NCI-H2107 (cell line): ENCODE measurements around the gene NRXN3.

ENCODE experiments used
- DNase-seq: peaks from one replicate; lab custom pipeline; 2025; lab: John Stamatoyannopoulos, UW

The NRXN3 gene

GRCh38 chr14:78173346-78174035 lies 3.3 kb downstream of the NRXN3 start:
- DNase-seq, result no peak

- DNase-seq, result no peak
These were observed 5.2 kb downstream of the NRXN3 start for GRCh38 chr14:78175412-78175811.

- no peak for DNase-seq
These were observed 7.9 kb downstream of the NRXN3 start for GRCh38 chr14:78178071-78178470.

DNA sequence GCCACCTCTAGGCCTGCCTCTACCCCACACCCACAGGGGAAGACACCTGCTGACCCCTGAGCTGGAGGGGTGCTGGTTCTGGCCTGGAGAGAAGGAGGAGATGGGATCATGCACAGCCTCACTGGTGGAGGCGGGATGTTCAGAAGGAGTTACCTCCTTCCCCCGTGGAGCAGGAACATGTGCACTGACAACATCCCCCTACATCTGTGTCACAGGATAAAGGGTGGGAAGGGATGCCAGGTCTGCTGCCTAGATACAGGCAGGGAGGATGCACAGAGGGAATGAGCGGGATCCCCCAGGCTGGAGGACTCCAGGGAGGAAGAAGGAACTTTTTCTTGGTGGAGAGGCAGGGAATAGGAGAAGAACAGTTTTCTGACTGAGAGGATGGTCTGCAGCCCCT lies 8.8 kb downstream of the NRXN3 start:
- DNase-seq, result no peak

GRCh38 chr14:78181270-78181669 lies 11.1 kb downstream of the NRXN3 start:
- DNase-seq, result no peak

DNA sequence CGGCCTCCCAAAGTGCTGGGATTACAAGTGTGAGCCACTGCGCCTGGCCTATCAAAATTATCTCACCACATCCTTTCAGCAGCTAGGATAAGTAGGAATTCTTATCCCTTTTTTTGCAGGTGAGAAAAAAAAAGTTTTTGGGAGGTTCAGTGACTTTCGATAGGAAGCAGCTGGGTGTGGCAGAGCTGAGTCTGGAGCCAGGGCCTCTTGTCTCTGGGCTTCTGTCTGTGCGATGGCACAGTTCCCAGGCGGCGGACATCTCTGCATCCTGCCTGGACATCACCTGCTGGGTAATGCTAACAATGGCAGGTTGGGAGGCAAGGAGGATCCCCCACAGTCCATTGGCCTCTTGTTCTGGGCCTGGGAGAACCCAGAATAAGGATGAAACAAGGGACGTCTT lies 12.5 kb downstream of the NRXN3 start:
- DNase-seq, result no peak

GRCh38 chr14:78184157-78184556 lies 14.0 kb downstream of the NRXN3 start:
- DNase-seq, result no peak

DNA sequence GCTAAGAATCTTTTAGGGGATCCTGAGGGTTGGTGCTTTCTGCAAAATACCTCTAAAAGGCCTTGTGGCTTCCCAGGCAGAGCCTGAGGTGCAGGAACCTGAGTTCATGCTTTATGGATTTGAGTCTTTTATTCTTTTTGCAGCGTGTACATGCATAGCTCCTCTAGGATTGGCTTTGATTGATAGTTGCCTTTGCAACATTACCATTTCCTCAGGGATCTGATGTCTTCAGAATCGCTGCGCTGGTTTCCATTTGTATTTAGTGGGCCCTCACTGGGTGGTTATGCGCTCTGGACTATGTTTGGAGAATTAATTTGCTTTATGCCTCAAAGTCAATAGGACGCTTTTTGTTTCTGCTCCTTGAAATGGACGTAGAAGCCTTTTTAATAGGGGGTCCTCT lies 16.1 kb downstream of the NRXN3 start:
- no peak for DNase-seq

DNA sequence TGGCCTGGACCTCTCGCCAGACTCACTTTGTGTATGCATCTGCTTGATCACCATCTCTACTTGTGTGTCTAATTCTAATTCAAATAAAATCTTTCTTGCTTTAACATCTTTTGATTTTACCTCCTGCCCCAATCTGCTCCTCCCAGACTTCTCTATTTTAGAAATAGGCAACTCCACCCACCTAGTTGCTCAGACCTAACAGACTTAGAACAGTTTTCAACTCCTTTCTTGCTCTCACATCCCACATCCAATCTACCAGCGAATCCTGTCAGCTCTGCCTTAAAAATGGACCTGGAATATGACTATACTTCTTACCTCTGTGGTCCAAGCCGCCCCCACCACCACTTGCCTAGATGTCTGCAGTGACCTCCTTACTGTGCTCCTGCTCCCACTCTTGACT lies 18.7 kb downstream of the NRXN3 start:
- DNase-seq, result no peak

- DNase-seq, result no peak
These were observed 25.3 kb downstream of the NRXN3 start for GRCh38 chr14:78195431-78195830.

GRCh38 chr14:78196323-78196722 lies 26.1 kb downstream of the NRXN3 start:
- DNase-seq, result no peak

GRCh38 chr14:78197051-78197450 lies 26.9 kb downstream of the NRXN3 start:
- no peak for DNase-seq

DNA sequence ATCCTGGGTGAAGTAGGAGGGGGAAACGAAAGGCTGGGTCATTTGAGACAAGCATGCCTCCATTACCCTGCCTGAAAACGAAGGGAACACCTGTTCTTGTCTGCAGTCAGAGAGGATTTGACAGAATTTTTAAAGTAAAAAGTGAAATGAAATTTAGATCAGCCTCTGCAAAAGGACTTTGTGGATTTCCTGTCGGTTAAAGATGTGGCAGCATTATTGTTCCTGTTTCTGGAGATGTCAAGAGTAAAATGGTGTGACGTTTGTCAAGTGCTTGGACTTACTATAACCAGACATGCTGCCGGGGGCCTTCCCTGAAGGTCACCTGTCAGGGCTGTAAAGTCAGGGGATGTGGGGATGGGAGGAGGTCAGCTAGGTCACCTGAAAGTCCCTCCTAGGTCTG lies 32.0 kb downstream of the NRXN3 start:
- no peak for DNase-seq

DNA sequence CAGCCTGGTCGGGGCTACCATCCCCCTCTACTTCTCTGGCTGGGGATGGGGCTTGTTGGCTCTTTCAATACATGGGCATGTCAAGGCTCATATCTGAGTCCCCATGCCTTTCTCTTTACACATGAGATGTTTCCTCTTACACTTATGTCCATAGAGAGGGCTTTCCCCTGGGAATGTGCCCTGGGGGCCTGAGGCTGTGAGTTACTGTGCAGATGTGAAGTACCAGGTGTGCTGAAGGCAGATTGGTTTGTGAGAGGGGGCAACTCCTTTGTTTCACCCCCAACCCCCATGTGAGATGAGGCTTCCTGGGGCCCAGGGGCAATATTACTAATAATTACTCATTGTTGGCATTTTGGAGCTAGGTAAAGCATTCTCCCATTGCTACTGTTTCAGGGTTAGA lies 32.8 kb downstream of the NRXN3 start:
- peak; percentile 61 for DNase-seq

DNA sequence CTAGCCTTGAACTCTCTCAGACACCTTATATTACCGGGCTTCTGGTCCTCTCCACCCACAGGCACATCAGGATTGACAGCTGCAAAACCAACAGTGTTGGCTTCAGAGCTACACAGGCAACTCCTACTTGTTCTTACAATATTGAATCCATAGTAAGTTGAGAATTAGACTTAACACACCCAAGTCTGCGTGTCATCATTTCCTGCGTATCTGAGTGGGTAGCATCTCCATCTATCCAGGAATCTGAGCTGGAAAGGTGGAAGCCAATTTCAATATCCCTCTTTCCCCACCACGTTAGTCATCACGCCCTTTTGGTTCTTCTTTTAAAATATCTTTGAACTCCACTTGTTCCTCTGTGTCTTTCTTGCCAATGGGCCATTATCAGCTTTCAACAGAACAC lies 37.2 kb downstream of the NRXN3 start:
- DNase-seq, result no peak

DNA sequence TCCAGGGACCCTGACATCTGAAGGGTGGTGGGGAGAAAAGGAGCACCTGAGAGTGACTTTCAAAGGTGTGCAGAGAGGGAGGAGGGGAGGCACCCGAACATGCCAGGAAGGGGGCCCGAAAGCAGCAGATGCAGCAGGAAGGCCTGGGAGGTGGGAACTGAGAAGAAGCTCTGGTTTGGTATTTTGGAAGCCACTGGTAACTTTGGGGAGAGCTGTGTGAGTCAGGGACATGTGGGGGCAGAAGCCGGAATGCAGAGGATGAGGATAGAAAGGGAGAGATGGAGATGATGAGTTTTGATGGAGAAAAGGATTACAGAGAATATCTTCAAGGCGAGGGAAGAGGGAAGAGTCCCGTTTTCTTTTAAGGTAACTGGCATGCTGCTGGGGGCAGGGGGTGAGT lies 50.1 kb downstream of the NRXN3 start:
- DNase-seq, result no peak

GRCh38 chr14:78222746-78223145 lies 52.6 kb downstream of the NRXN3 start:
- no peak for DNase-seq

- no peak for DNase-seq
These were observed 57.3 kb downstream of the NRXN3 start for GRCh38 chr14:78227248-78228077.

GRCh38 chr14:78228702-78229327 lies 58.6 kb downstream of the NRXN3 start:
- DNase-seq, result no peak

DNA sequence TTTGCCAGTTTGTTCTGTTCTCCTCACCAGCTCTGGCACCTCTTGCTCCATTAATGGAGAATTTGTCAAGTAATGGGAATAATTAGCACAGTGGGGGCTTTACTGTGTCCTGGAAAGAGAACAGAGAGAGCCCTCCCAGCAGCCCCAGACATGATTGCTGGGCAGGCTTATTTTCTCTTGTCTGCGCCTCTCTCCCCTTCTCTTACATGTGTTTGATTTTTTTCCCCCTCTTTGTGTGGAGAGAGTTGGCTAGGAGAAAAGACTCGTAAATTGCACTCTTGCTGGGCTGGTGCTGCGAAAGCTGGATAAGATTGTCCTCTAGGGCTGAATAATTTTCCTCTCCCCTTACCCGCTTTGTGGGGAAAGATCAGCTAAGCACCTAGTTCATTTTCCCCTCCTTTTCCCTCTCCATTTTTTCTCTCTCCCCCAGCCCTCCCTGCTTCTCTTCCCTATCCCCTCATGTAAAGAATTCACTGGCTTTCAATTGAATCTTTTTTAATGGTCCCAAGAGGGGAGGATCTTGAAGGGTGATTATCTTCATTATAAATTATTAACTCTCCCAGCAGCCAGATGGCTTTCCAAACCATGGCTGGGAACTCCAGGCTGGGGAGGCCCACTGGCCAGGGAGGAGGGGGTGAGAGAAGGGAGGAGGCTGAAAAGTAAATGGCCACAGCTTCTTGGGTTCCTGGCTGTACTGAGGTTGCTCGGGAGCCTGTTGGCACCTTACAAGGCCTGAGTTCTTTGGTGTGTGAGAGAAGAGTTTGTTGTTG lies 62.2 kb downstream of the NRXN3 start:
- no peak for DNase-seq

- DNase-seq, result no peak
These were observed 68.0 kb downstream of the NRXN3 start for GRCh38 chr14:78238141-78238540.

DNA sequence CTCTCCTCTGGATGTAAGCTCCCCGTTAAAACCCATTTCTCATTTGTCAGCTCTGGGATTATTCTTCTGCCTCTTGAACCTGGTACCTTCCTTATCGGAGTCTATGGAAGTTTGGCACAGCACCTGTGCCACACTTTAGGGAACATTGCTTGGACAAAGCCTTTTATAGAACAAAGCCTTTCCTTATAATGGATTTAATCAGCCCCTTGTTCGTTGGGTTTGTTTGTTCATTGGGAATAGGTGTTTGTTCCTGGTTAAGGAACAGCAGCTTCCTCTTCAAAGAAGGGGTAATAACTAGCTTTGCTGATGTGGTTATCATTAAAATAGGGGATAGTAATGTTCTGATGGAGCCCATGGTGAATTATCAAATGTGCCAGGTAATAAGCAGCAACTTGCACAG lies 70.4 kb downstream of the NRXN3 start:
- DNase-seq, result no peak
